Skeletal muscle tissue (tissue), 4 donors: Measurements from ENCODE around the gene JUN. TPM values are rescaled to one million over a fixed set of nuclear protein-coding genes. Genes with fewer than 3 reads are reported as not detected.
A peak's percentile ranks its signal among the peaks of the same experiment; 100 is the strongest.

Experiments
- H3K27ac ChIP-seq: one replicate; pipeline ENCODE4 v1.7.0; 2013; ENCODE audit warnings: mild to moderate bottlenecking, low read depth, low read length, inconsistent platforms
- H3K27me3 ChIP-seq, 3 donors: one replicate each; pipeline ENCODE4 v1.7.0; 2013; ENCODE audit warnings: low read length in 3 of 3; ENCODE audit not compliant: control insufficient read depth in 3 of 3, insufficient read depth in 3 of 3
- H3K36me3 ChIP-seq, 3 donors: one replicate each; pipeline ENCODE4 v1.7.0; 2013; ENCODE audit warnings: low read length in 3 of 3; ENCODE audit not compliant: control insufficient read depth in 3 of 3, insufficient read depth in 3 of 3
- H3K4me1 ChIP-seq, 3 donors: one replicate each; pipeline ENCODE4 v1.7.0; 2013; ENCODE audit warnings: low read length in 3 of 3, mild to moderate bottlenecking in 3 of 3; ENCODE audit not compliant: control insufficient read depth in 3 of 3, insufficient read depth in 3 of 3
- H3K4me3 ChIP-seq, 3 donors: one replicate each; pipeline ENCODE4 v1.7.0; 2013; ENCODE audit warnings: low read length in 3 of 3
- H3K9ac ChIP-seq, 3 donors: one replicate each; pipeline ENCODE4 v1.7.0; 2013; ENCODE audit warnings: low read length in 3 of 3, mild to moderate bottlenecking in 3 of 3, moderate library complexity in 2 of 3, low read depth in 1 of 3
- H3K9me3 ChIP-seq, 3 donors: one replicate each; pipeline ENCODE4 v1.7.0; 2013; ENCODE audit warnings: low read length in 3 of 3; ENCODE audit not compliant: control insufficient read depth in 3 of 3
- total RNA-seq: library from RNA; depleted of rRNA; stranded (reverse); fragments of >200 nt; gene quantifications from one replicate; pipeline ENCODE4 v1.2.3, GENCODE V29; 2014
- donor health status: Osteomylitis.

The JUN gene
- total RNA-seq, 1 donor from 2014 or later: 103 TPM

DNA sequence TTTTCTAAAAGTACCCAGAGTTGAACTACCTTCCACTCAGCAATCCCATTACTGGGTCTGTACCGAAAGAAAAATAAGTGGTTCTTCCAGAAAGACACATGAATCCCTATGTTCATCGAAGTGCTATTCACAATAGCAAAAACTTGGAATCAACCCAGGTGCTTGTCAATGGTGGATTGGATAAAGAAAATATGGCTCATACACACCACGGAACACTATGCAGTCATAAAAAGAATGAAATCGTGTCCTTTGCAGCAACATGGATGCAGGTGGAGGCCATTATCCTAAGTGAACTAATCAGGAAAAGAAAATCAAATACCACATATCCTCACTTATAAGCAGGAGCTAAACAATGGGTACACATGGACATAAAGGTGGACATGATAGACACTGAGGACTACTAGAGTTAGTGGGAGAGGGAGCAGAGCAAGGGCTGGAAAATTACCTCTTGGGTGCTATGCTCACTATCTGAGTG, 32.9 kb upstream of the JUN start:
- Histone ChIP-seq H3K27me3 (no peaks in the 10 kb centered on the region), H3K36me3 (no peaks in the 10 kb centered on the region), H3K27ac (peak overlapping the region; percentile 89), H3K4me1 (peaks cover 18 to 26% (median 21%) of the 10 kb centered on the region in 3 donors), H3K9me3 (no peaks in the 10 kb centered on the region), H3K4me3 (peak overlapping the region; percentile 68 to 88 (median 76)), H3K9ac (peak overlapping the region; percentile 85 to 93 (median 90))

GRCh38 chr1:58816072-58816746, 32.4 kb upstream of the JUN start:
- Histone ChIP-seq H3K4me3 (peak overlapping the region; percentile 68 to 88 (median 88)), H3K27ac (peak overlapping the region; percentile 89), H3K9me3 (no peaks in the 10 kb centered on the region)

GRCh38 chr1:58815686-58816071, 31.8 kb upstream of the JUN start:
- H3K27ac ChIP-seq: peak overlapping the region; percentile 89
- H3K4me1 ChIP-seq: peaks cover 18 to 26% (median 21%) of the 10 kb centered on the region in 3 donors
- H3K36me3 ChIP-seq: no peaks in the 10 kb centered on the region
- H3K27me3 ChIP-seq: no peaks in the 10 kb centered on the region
- peak overlapping the region; percentile 82 to 93 (median 85) for H3K9ac ChIP-seq
- peak overlapping the region; percentile 68 to 88 (median 88) for H3K4me3 ChIP-seq
- H3K9me3 ChIP-seq: no peaks in the 10 kb centered on the region

More at GRCh38 chr1:58816072-58816746, 32.4 kb upstream of the JUN start:
- Histone ChIP-seq H3K9ac (peak overlapping the region; percentile 85 to 93 (median 90)), H3K27me3 (no peaks in the 10 kb centered on the region), H3K36me3 (no peaks in the 10 kb centered on the region), H3K4me1 (peaks cover 18 to 26% (median 21%) of the 10 kb centered on the region in 3 donors)

DNA sequence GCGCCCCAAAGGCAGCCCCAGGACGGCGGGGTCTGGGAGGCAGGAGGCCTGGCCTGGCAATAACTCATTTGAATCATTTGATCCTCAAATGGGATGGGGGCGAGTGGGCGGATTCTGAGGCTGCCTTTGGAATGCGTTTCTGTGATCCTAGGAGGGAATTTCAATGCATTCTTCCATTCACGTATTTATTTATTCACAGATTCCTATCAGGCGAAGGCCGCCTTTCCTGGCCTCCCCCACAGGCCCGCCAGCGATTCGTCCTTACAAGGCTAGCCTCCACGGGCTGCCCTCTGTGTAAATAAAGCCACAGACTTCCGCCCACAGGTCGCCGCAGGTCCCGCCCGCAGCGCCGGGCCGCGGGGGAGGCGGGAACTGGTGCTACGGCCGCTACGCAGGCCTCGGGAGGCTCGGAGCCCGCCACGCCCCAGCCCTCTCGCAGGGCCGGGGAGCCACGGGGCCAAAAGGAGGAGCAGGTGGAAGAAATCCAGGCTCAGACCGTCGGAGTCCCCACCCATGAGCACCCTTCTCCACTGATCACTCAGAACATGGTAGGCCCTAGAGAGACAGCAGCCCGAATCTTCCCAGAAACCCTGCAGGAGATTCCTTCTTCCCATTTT, 31.3 kb upstream of the JUN start:
- Histone ChIP-seq H3K36me3 (no peaks in the 10 kb centered on the region), H3K27ac (peak overlapping the region; percentile 89), H3K27me3 (no peaks in the 10 kb centered on the region), H3K9me3 (no peaks in the 10 kb centered on the region), H3K4me1 (peaks cover 18 to 26% (median 21%) of the 10 kb centered on the region in 3 donors), H3K4me3 (peak overlapping the region; percentile 68 to 88 (median 88)), H3K9ac (peak overlapping the region; percentile 82 to 93 (median 85))

GRCh38 chr1:58814251-58815068, 30.6 kb upstream of the JUN start:
- Histone ChIP-seq H3K9me3 (no peaks in the 10 kb centered on the region), H3K4me3 (peak overlapping the region in 2 of 3 donors; percentile 54 to 58), H3K27me3 (no peaks in the 10 kb centered on the region), H3K4me1 (peaks cover 18 to 26% (median 21%) of the 10 kb centered on the region in 3 donors), H3K27ac (peak overlapping the region; percentile 89), H3K36me3 (no peaks in the 10 kb centered on the region), H3K9ac (peak overlapping the region; percentile 54 to 93 (median 85))

DNA sequence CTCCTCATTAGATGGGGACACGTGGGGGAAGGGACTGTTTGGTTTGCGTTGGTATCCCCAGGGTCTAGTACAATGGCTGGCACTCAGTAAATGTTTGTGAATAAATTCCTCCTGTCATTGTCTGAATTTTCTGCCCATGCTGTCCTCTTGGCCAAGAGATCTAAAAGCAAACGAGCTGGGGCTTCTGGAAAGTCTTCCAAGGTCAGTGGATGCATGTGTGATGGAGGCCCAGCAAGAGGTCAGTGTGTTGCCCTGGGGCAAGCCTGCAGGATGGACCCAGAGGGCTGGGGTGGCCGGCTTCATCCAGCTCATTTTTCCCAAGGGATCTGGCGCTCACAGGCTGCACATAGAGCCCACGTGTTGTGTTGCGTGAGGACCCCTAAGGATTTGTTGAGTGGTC, 30.0 kb upstream of the JUN start:
- Histone ChIP-seq H3K4me1 (peaks cover 18 to 26% (median 21%) of the 10 kb centered on the region in 3 donors), H3K27ac (peak overlapping the region; percentile 89), H3K27me3 (no peaks in the 10 kb centered on the region), H3K9me3 (no peaks in the 10 kb centered on the region), H3K36me3 (no peaks in the 10 kb centered on the region), H3K9ac (no peak overlapping the region), H3K4me3 (no peak overlapping the region)

- Histone ChIP-seq H3K27me3 (no peaks in the 10 kb centered on the region), H3K4me1 (peaks cover 18 to 26% (median 21%) of the 10 kb centered on the region in 3 donors), H3K27ac (peak overlapping the region; percentile 89), H3K4me3 (no peak overlapping the region), H3K9ac (no peak overlapping the region), H3K36me3 (no peaks in the 10 kb centered on the region), H3K9me3 (no peaks in the 10 kb centered on the region)
Observed at GRCh38 chr1:58813361-58813760, 29.5 kb upstream of the JUN start.

- H3K27ac ChIP-seq: peak overlapping the region; percentile 89
- no peaks in the 10 kb centered on the region for H3K9me3 ChIP-seq
- H3K9ac ChIP-seq: no peak overlapping the region
- peaks cover 18 to 26% (median 21%) of the 10 kb centered on the region in 3 donors for H3K4me1 ChIP-seq
- no peaks in the 10 kb centered on the region for H3K27me3 ChIP-seq
- no peaks in the 10 kb centered on the region for H3K36me3 ChIP-seq
- H3K4me3 ChIP-seq: no peak overlapping the region
Observed at GRCh38 chr1:58812926-58813325, 29.1 kb upstream of the JUN start.

GRCh38 chr1:58812468-58812867, 28.6 kb upstream of the JUN start:
- Histone ChIP-seq H3K4me3 (no peak overlapping the region), H3K9ac (no peak overlapping the region), H3K36me3 (no peaks in the 10 kb centered on the region), H3K27ac (no peak overlapping the region), H3K27me3 (no peaks in the 10 kb centered on the region), H3K9me3 (no peaks in the 10 kb centered on the region), H3K4me1 (peaks cover 18 to 26% (median 21%) of the 10 kb centered on the region in 3 donors)
